ENCODE data around the gene MORN1. TPM values are rescaled to one million over a fixed set of nuclear protein-coding genes. Genes with fewer than 3 reads are reported as not detected.

MORN1 gene
- total and polyA plus RNA-seq, 2 donors (not counting 3 experiments of a cell fraction or from before 2014, with no cell fraction given), result 4.3 to 6.4 TPM

GRCh38 chr1:2312160-2312514 lies 79.2 kb downstream of the MORN1 start:
- dilution Hi-C loops (cut with MboI; ENCODE audit: extremely low pct_ligation_motif_present, low sequenced_read_pairs), result no loop called here
- Histone ChIP-seq H3K36me3 (ENCODE audit: control insufficient read depth in 2 of 2, extremely low read depth in 1 of 2, insufficient read depth in 2 of 2, low read length in 2 of 2) (peaks cover 0 to 12% of the 10 kb centered on the region in 2 experiments), H3K9me1 (replicated peaks; ENCODE audit: control insufficient read depth, extremely low read depth, insufficient read depth, low read length) (no peaks in the 10 kb centered on the region), H3K79me2 (ENCODE audit: control insufficient read depth, insufficient read depth, low read length) (no peaks in the 10 kb centered on the region), H3K27ac (ENCODE audit: insufficient read depth, low read depth, low read length) (no peak overlapping the region), H3K4me1 (ENCODE audit: control insufficient read depth, extremely low read depth, insufficient read depth, low read length) (peaks cover 7% of the 10 kb centered on the region), H4K20me1 (replicated peaks; ENCODE audit: control insufficient read depth, extremely low read depth, insufficient read depth, low read length) (no peaks in the 10 kb centered on the region), H3K4me3 (replicated peaks in 1 of 3; ENCODE audit: insufficient read depth in 1 of 3, low read depth in 1 of 3, low read length in 3 of 3) (no peak overlapping the region), H3K27me3 (ENCODE audit: control insufficient read depth in 2 of 2, insufficient read depth in 2 of 2, low read length in 2 of 2) (no peaks in the 10 kb centered on the region), H3K9me3 (replicated peaks; ENCODE audit: control insufficient read depth, insufficient read depth, low read length) (no peaks in the 10 kb centered on the region), H3K9ac (replicated peaks; ENCODE audit: extremely low read depth, insufficient read depth, low read length) (no peak overlapping the region), H3K4me2 (ENCODE audit: insufficient read depth, low read length) (no peak overlapping the region), H2AFZ (ENCODE audit: low read depth, low read length) (no peak overlapping the region)
- TF ChIP-seq FOS (IDR thresholded peaks at IDR 0.05; ENCODE audit: borderline replicate concordance, insufficient read depth, low read length) (no peak), EZH2 (IDR thresholded peaks at IDR 0.05; ENCODE audit: borderline replicate concordance, low read depth, low read length, severe bottlenecking) (no peak), GATA2 (IDR thresholded peaks at IDR 0.05; ENCODE audit: insufficient read depth, insufficient read length, low read depth, low read length) (no peak), POLR2A (IDR thresholded peaks at IDR 0.05; ENCODE audit: low read depth, low read length) (no peak), POLR2AphosphoS5 (IDR thresholded peaks at IDR 0.05; ENCODE audit: insufficient read depth, low read depth, low read length) (no peak), JUN (IDR thresholded peaks at IDR 0.05; ENCODE audit: borderline replicate concordance, insufficient read depth, insufficient read length, low read depth) (no peak), CTCF (IDR thresholded peaks at IDR 0.05; ENCODE audit: extremely low read depth in 1 of 2, insufficient read depth in 1 of 2, low read depth in 1 of 2, low read length in 2 of 2) (no peak), MAX (IDR thresholded peaks at IDR 0.05; ENCODE audit: insufficient read depth, insufficient read length) (no peak), MYC (IDR thresholded peaks at IDR 0.05; ENCODE audit: low read depth, low read length) (no peak)
- ChIA-PET CTCF (interaction anchor here (0.8 to 6.8 kb wide), 9 partner anchors 11 to 117 kb away, joined by 3 to 51 read pairs (median 7); partner anchors contain the start of gene FAAP20), POLR2A (interaction anchor here (1.2 to 1.6 kb wide), 2 partner anchors 83 to 85 kb away, joined by 5 read pairs; partner anchors contain the start of gene SKI)
- no peak for FAIRE-seq
- intact Hi-C loops (cut with micrococcal nuclease), result loop anchor here (5.0 kb wide), 3 partner anchors 70 to 115 kb away; no protein-coding TSS in a partner anchor
- no TSS peak for BruUV-seq (replicated peaks)
- DNase-seq (ENCODE audit: low read depth, low spot score), result no peak
